A549 treated with Hydrocortisone at 1 μM for 4 hours (cell line): ENCODE data around the gene NCMAP. TPM values are rescaled to one million over a fixed set of nuclear protein-coding genes. Genes with fewer than 3 reads are reported as not detected.

Experiments
- total RNA-seq: library from RNA; stranded (reverse); fragments of 200-300 nt; extraction: Qiagen RNA extraction; gene quantifications from 5 replicates; pipeline ENCODE4 v1.2.3, GENCODE V29; 2022

NCMAP gene, protein sequence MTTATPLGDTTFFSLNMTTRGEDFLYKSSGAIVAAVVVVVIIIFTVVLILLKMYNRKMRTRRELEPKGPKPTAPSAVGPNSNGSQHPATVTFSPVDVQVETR
- total RNA-seq = 0.03 to 0.08 TPM (median 0.07 TPM) in 5 replicates

GRCh38 chr1:24555591-24556413 is at the start of gene NCMAP:
TSS of gene NCMAP (plus strand) at chr1:24556087. CDS start at chr1:24595431, 39,344 bp downstream.

GRCh38 chr1:24642481-24643362 is 86.8 kb downstream of the NCMAP start, which contains the start of gene SRRM1:
TSS of gene SRRM1 (plus strand) at chr1:24643302. CDS start at chr1:24643327, 25 bp downstream.

Other genes starting within 250 kb of the NCMAP start
- gene GRHL3, start 236.7 kb upstream of the NCMAP start, total RNA-seq = 0.79 to 1.0 TPM (median 0.84 TPM) in 5 replicates
- gene STPG1, start 142.3 kb upstream of the NCMAP start, total RNA-seq = 6.2 to 6.9 TPM (median 6.8 TPM) in 5 replicates
- gene NIPAL3, start 140.3 kb upstream of the NCMAP start, total RNA-seq = 6.2 to 8.6 TPM (median 7.3 TPM) in 5 replicates
- 10.8 to 16.1 TPM (median 14.7 TPM) in 5 replicates for gene RCAN3, start 53.3 kb upstream of the NCMAP start, total RNA-seq
- 35.2 to 63.0 TPM (median 42.4 TPM) in 5 replicates for gene SRRM1, start 87.2 kb downstream of the NCMAP start, total RNA-seq
- gene CLIC4, start 189.4 kb downstream of the NCMAP start, total RNA-seq = 36.1 to 65.3 TPM (median 51.0 TPM) in 5 replicates